ENCODE results near the gene ZNF226. TPM values are rescaled to one million over a fixed set of nuclear protein-coding genes. Genes with fewer than 3 reads are reported as not detected.

Gene ZNF226
- 8.0 and 10.8 TPM in 2 replicates for total RNA-seq

DNA sequence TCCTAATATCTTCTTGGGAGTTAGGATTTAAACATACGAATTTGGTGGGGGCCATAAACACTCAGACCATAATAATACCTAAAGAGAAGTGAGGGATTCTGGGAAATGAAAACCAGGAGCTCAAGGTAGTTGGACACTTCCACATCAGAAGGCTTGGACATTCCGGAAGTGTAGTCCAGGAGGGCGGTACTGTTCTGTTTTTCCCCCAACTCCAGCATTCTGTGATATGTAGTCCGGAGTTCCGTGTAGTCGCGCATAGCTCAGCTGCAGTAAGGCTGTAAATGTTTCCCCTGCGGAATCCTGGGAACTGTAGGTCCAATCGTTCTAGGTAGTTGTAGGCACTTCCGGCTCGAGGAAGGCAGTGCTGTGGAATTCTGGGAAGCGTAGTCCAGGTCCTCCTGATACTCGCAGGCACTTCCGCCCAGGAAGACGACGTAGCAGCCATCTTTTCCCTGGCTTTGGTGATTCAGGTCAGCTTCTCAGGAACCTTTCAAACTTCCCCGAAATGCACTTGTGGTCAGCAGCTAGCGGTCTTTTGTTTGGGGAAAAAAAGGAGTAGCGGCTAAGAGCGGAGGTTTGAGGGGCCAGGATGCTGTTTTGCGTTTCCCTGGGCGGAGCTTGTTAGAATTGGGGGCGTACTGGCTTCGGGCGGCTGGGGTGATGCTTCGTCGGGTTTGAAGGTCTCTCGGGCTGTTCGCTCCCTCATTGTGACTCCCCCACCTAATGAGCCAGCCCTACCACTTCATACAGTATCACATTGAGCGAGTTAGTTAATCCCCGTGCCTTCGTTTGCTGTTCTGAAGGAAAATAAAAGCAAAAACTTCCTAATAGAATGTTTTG, at the start of gene ZNF226:
TSS of gene ZNF226 (plus strand) at position 428 of the 840 bp plus-strand sequence. CDS start 4,981 bp downstream, outside the sequence.

DNA sequence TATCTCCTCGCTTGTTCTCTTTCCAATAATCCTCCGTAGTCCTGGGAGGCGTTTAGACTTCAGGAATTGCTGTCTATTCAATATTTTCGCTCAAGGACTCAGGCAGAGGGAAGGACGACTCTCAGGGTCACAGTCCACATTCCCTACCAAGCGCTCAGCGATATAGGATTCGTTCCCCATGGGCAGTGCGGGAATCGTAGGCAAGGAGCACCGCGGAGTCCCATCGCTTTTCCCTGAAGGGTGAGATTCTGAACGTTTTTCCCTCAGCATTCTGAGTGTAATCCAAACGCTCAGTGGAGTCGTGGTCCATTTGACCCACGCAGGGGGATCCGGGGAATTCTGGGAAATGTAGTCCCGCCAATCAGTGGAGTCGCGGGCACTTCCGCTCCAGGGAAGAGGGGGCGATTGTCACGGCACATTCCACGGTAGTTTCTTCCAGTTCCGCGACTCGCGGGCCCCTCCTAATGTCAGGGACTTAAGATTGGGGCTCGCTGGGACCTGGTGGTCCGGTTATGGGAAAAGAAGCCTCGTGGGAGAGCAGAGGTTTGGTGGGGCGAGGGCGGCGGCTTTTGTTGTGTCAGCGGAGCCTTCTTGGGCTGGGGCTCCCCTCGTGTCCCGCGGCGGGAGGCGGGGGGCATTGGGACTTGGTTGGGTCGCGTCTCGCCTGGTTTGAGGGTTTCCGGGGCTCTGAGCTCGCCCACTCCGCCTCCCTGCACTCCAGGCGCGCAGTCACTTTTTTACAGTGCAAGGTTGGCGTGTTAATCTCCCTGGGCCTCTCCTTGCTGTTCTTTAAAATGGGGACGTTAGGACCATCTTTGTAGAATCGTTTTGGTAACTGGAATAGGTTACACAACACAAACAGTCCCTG, 23.5 kb upstream of the ZNF226 start, which contains the start of gene ZNF234:
TSS of gene ZNF234 (plus strand) at position 364 of the 868 bp plus-strand sequence. CDS start 3,079 bp downstream, outside the sequence.

DNA sequence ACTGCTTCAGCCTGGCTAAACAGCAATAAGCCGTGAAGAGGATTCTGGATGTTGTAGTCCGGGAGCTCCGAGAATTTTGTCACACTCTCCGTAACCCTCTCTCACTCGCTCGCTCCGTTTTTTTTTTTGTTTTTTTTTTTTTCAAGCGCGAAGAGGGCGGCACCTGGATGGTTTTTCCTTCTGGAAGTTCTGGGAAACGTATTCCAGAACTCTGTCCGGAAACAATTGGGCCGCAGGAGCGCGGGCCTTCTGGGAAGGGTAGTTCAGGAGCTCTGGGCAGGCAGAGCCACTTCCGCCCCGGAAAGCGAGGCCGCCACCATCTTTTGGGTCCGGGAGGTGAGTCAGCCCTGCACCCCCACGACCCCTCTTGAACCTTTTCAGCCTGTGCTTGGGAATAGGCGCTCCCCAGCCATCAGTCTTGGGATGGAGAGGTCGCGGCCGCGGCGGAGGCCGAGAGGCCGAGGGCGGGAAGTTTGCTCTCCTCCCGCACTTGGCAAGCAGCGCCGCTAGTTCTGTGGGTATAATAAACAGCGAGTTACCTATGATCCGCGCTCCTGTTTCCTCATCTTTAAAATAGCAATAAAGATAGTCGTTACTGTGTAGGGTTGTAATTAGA, 47.5 kb downstream of the ZNF226 start, which contains the start of gene ZNF227:
TSS of gene ZNF227 (plus strand) at position 283 of the 616 bp plus-strand sequence. CDS start 5,261 bp downstream, outside the sequence.

Other genes starting within 250 kb of the ZNF226 start
- 5.6 and 5.9 TPM in 2 replicates for gene ZNF45, start 229.8 kb upstream of the ZNF226 start, total RNA-seq
- 1.9 and 3.0 TPM in 2 replicates for gene ZNF221, start 213.9 kb upstream of the ZNF226 start, total RNA-seq
- 2.9 and 4.8 TPM in 2 replicates for gene ZNF155, start 180.9 kb upstream of the ZNF226 start, total RNA-seq
- gene ZNF230, start 162.1 kb upstream of the ZNF226 start, total RNA-seq: 1.2 and 2.2 TPM in 2 replicates
- 1.8 and 4.9 TPM in 2 replicates for gene ZNF222, start 139.7 kb upstream of the ZNF226 start, total RNA-seq
- gene ZNF223, start 113.1 kb upstream of the ZNF226 start, total RNA-seq: 2.4 and 3.5 TPM in 2 replicates
- 0.74 and 1.0 TPM in 2 replicates for gene ZNF284, start 92.9 kb upstream of the ZNF226 start, total RNA-seq
- gene ZNF224, start 70.7 kb upstream of the ZNF226 start, total RNA-seq: 3.4 and 8.2 TPM in 2 replicates
- 1.5 and 2.4 TPM in 2 replicates for gene ZNF225, start 51.7 kb upstream of the ZNF226 start, total RNA-seq
- gene ZNF234, start 23.5 kb upstream of the ZNF226 start, total RNA-seq: 2.4 and 3.1 TPM in 2 replicates
- gene ZNF227, start 47.4 kb downstream of the ZNF226 start, total RNA-seq: 6.1 and 7.1 TPM in 2 replicates
- 0.17 and 0.30 TPM in 2 replicates for gene ZNF233, start 94.8 kb downstream of the ZNF226 start, total RNA-seq
- gene ZNF235, start 139.9 kb downstream of the ZNF226 start, total RNA-seq: 0.45 and 1.3 TPM in 2 replicates
- gene ZNF112, start 191.6 kb downstream of the ZNF226 start, total RNA-seq: 1.5 TPM in 2 replicates
- gene ZNF285, start 236.5 kb downstream of the ZNF226 start, total RNA-seq: 1.5 and 1.8 TPM in 2 replicates

All from bronchus fibroblast of lung (primary cell).